GM12801 (cell line): ENCODE results near the gene NOSIP.

Experiments
- CTCF ChIP-seq: IDR thresholded peaks from one replicate; pipeline ENCODE4 v1.5.1; 2011; ENCODE audit warnings: control low read depth; ENCODE audit not compliant: insufficient read length; ENCODE audit errors: extremely low read depth

NOSIP gene

GRCh38 chr19:49565261-49565660, 15.1 kb downstream of the NOSIP start:
- TF ChIP-seq CTCF, result no peak

- no peak for TF ChIP-seq CTCF
Observed at GRCh38 chr19:49564616-49565045, 15.7 kb downstream of the NOSIP start.

DNA sequence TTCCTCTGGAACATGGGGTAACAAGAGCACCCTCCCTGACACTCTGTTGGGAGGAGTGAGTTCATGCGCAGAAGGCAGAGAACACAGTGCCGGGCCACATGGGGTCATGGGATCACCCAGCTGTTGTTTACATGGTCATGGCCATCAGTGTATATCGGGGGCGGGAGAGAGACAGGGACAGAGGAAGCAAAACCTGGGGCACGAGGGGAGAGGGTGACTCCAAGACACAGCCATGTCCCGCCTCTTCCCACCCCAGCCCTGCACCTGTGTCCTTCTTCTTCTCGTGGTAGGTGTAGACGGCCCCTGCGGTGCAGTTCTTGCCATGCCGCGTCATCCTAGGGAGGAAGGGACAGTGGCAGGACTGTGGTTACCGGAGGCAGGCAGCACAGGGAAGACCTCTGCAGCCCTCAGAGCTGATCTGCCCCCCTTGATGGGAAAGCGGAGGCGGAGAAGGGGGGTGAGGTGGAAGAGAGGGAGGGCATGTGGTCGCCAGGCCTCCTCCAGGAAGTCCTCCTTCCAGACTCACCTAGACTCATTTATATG, 19.9 kb downstream of the NOSIP start:
- no peak for TF ChIP-seq CTCF

GRCh38 chr19:49559928-49560327, 20.4 kb downstream of the NOSIP start:
- TF ChIP-seq CTCF, result no peak

GRCh38 chr19:49559443-49559842, 20.9 kb downstream of the NOSIP start:
- no peak for TF ChIP-seq CTCF

DNA sequence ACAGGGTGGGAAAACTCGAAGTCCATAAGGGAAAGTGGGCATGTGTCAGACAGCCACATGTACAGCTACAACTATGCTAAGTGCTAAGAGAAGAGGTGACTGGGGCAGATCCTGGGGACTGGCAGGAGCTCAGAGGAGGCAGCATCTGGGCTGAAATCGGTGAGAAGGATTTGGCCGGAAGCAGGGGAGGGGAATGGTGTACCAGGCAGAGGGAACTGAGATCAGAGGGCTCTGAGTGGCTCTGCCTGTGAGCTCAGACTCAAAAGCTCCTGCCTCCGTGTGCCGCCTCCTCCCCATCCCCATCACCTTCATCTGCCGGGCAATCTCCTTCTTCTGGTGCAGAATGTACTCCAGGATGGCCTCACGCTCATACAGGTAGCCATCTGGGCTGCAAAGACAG, 21.8 kb downstream of the NOSIP start:
- no peak for TF ChIP-seq CTCF

- TF ChIP-seq CTCF, result no peak
Observed at GRCh38 chr19:49557641-49558325, 22.6 kb downstream of the NOSIP start.
